Measurements from ENCODE around the gene FXYD7. TPM values are rescaled to one million over a fixed set of nuclear protein-coding genes. Genes with fewer than 3 reads are reported as not detected.

Gene FXYD7
- total RNA-seq, 1 experiment from 2014 or later, result not detected

DNA sequence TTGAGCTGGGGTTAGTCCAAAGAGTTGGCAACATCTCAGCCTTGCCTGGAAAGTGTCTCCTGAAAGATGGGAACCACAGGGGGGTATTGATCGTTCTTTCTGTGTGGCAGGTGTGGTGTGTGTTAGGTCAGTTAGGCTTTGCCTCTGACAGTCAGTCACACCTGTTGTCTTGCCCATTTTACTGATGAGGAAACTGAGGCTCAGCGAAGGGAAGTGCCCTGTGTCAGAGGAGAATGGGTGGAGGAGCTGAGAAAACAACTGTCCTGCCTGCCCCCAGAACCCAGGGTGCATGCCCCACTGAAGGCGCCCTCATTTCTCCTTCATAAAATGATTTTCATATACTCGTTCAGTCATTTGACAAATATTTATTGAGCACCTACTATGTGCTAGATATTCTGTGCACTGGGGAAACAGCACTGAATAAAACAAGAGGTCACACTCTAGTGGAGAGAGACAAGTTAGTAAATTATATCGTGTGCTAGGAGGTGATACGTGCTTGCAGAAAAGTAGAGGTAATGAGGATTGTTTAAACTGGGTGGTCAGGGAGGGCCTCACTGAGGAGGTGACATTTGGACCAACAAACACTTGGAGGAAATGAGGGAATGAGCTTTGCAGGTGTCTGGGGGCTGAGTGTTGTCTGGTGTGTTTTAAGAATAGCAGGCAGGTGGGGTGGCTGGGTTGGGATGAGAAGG lies 13.1 kb downstream of the FXYD7 start:
- ChIA-PET POLR2A (interaction anchor here (0.8 to 2.7 kb wide), 3 partner anchors 11 to 63 kb away, joined by 3 to 9 read pairs (median 3); no protein-coding TSS in a partner anchor), CTCF (interaction anchor here (0.6 to 0.9 kb wide), 2 partner anchors 156 to 422 kb away, joined by 3 read pairs; no protein-coding TSS in a partner anchor)
- TSS peak; percentile 30 for BruUV-seq (replicated peaks)
- H3K36me3 Mint-ChIP-seq (ENCODE audit: insufficient read depth, unreplicated experiment), result peaks cover 34% of the 10 kb centered on the region
- H3K9me3 Mint-ChIP-seq (ENCODE audit: unreplicated experiment), result no peaks in the 10 kb centered on the region
- peaks cover 22% of the 10 kb centered on the region for H3K4me1 Mint-ChIP-seq (ENCODE audit: insufficient read depth, unreplicated experiment)
- no peak for DNase-seq (ENCODE audit: unreplicated experiment)
- H3K4me3 Mint-ChIP-seq (ENCODE audit: unreplicated experiment), result peak overlapping the region; percentile 99
- no peak for TF ChIP-seq CTCF (IDR thresholded peaks at IDR 0.05; ENCODE audit: unreplicated experiment)
- H3K27ac Mint-ChIP-seq (ENCODE audit: low read depth, unreplicated experiment), result no peak overlapping the region
- intact Hi-C loops (cut with micrococcal nuclease), result no loop called here
- H3K27me3 Mint-ChIP-seq (ENCODE audit: insufficient read depth, unreplicated experiment), result no peaks in the 10 kb centered on the region

- no peak for DNase-seq (ENCODE audit: unreplicated experiment)
- Mint-ChIP-seq H3K27ac (ENCODE audit: low read depth, unreplicated experiment) (no peak overlapping the region), H3K4me1 (ENCODE audit: insufficient read depth, unreplicated experiment) (peaks cover 22% of the 10 kb centered on the region), H3K36me3 (ENCODE audit: insufficient read depth, unreplicated experiment) (peaks cover 39% of the 10 kb centered on the region), H3K9me3 (ENCODE audit: unreplicated experiment) (no peaks in the 10 kb centered on the region), H3K4me3 (ENCODE audit: unreplicated experiment) (no peak overlapping the region), H3K27me3 (ENCODE audit: insufficient read depth, unreplicated experiment) (no peaks in the 10 kb centered on the region)
- intact Hi-C loops (cut with micrococcal nuclease), result no loop called here
- ChIA-PET POLR2A (interaction anchor here (1.1 kb wide), 1 partner anchor 11 kb away, joined by 3 read pairs; no protein-coding TSS in a partner anchor), CTCF (interaction anchor here (0.9 kb wide), 1 partner anchor 155 kb away, joined by 3 read pairs; no protein-coding TSS in a partner anchor)
- TF ChIP-seq CTCF (IDR thresholded peaks at IDR 0.05; ENCODE audit: unreplicated experiment), result no peak
- BruUV-seq (replicated peaks), result no TSS peak
These were observed 13.6 kb downstream of the FXYD7 start for GRCh38 chr19:35156673-35157014.

GRCh38 chr19:35157431-35157830 lies 14.4 kb downstream of the FXYD7 start:
- Mint-ChIP-seq H3K4me3 (ENCODE audit: unreplicated experiment) (no peak overlapping the region), H3K9me3 (ENCODE audit: unreplicated experiment) (no peaks in the 10 kb centered on the region), H3K27me3 (ENCODE audit: insufficient read depth, unreplicated experiment) (no peaks in the 10 kb centered on the region), H3K4me1 (ENCODE audit: insufficient read depth, unreplicated experiment) (peaks cover 22% of the 10 kb centered on the region), H3K27ac (ENCODE audit: low read depth, unreplicated experiment) (no peak overlapping the region), H3K36me3 (ENCODE audit: insufficient read depth, unreplicated experiment) (peaks cover 46% of the 10 kb centered on the region)
- intact Hi-C loops (cut with micrococcal nuclease), result no loop called here
- TF ChIP-seq CTCF (IDR thresholded peaks at IDR 0.05; ENCODE audit: unreplicated experiment), result no peak
- CTCF ChIA-PET, result no interaction called here
- POLR2A ChIA-PET, result interaction anchor here (1.1 kb wide), 1 partner anchor 10 kb away, joined by 3 read pairs; no protein-coding TSS in a partner anchor
- no peak for DNase-seq (ENCODE audit: unreplicated experiment)
- BruUV-seq (replicated peaks), result no TSS peak

DNA sequence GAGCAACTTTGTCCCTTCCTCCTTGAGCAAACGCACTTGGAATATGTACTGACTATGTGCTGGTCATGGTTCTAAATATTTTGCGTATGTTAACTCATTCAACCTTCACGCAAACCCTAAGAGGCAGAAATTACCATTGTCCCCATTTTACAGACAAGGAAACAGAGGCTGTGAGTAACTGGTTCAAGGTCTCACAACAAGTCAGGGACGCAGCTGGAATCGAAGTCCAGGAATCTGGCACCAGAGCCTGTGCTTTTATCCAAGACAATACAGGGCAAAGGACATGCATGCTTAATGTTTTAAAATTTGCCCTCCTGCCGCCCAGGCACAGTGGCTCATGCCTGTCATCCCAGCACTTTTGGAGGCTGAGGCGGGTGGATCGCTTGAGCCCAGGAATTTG lies 16.6 kb downstream of the FXYD7 start:
- H3K4me3 Mint-ChIP-seq (ENCODE audit: unreplicated experiment), result no peak overlapping the region
- ChIA-PET POLR2A (no interaction called here), CTCF (interaction anchor here (1.2 kb wide), 1 partner anchor 115 kb away, joined by 6 read pairs; no protein-coding TSS in a partner anchor)
- no peaks in the 10 kb centered on the region for H3K27me3 Mint-ChIP-seq (ENCODE audit: insufficient read depth, unreplicated experiment)
- TF ChIP-seq CTCF (IDR thresholded peaks at IDR 0.05; ENCODE audit: unreplicated experiment), result no peak
- intact Hi-C loops (cut with micrococcal nuclease), result no loop called here
- DNase-seq (ENCODE audit: unreplicated experiment), result no peak
- BruUV-seq (replicated peaks), result no TSS peak
- H3K4me1 Mint-ChIP-seq (ENCODE audit: insufficient read depth, unreplicated experiment), result peaks cover 10% of the 10 kb centered on the region
- peaks cover 52% of the 10 kb centered on the region for H3K36me3 Mint-ChIP-seq (ENCODE audit: insufficient read depth, unreplicated experiment)
- no peaks in the 10 kb centered on the region for H3K9me3 Mint-ChIP-seq (ENCODE audit: unreplicated experiment)
- H3K27ac Mint-ChIP-seq (ENCODE audit: low read depth, unreplicated experiment), result no peak overlapping the region

All from MCF 10A (cell line).